ENCODE results near the gene NPY5R.

NPY5R gene

DNA sequence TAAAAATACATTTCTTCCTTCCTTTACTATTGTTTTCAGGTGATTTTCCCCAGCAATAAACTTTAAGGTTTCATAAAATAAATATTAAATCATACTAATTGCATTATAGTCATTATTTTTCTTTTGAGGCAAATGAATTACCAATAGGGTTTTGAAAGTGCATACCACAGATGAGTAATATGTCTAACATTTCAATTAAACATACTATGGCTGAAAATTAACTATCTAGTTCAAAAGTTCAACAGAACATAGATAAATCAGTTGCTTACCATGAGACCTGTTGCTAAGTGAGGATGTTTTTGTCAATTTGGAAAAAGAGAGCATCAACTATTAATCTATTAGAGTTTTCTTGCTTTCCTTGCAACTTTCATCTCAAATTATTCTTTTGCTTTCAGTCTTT is 35.0 kb downstream of the NPY5R start:
- Histone ChIP-seq H4K20me1 (ENCODE audit: insufficient read depth, low read length) (no peaks in the 10 kb centered on the region), H3K4me1 (ENCODE audit: insufficient read depth, low read length, severe bottlenecking) (no peaks in the 10 kb centered on the region), H3K36me3 (ENCODE audit: insufficient read depth, low read length) (no peaks in the 10 kb centered on the region), H3K79me2 (ENCODE audit: insufficient read depth, low read length) (no peaks in the 10 kb centered on the region), H3K9ac (ENCODE audit: low read length) (no peak overlapping the region), H3F3A (ENCODE audit: insufficient read depth, low read length) (no peaks in the 10 kb centered on the region), H3K27ac (ENCODE audit: low read depth, low read length, poor library complexity, severe bottlenecking) (no peak overlapping the region), H3K9me3 (ENCODE audit: low read length) (no peaks in the 10 kb centered on the region), H2AFZ (ENCODE audit: low read length) (no peak overlapping the region), H3K27me3 (ENCODE audit: insufficient read depth, low read length) (no peaks in the 10 kb centered on the region), H3K9me2 (ENCODE audit: low read depth, low read length) (no peaks in the 10 kb centered on the region), H3K4me2 (ENCODE audit: low read length) (no peak overlapping the region), H3K4me3 (ENCODE audit: low read depth, low read length, poor library complexity, severe bottlenecking) (no peak overlapping the region)
- TF ChIP-seq, protein P1, sequence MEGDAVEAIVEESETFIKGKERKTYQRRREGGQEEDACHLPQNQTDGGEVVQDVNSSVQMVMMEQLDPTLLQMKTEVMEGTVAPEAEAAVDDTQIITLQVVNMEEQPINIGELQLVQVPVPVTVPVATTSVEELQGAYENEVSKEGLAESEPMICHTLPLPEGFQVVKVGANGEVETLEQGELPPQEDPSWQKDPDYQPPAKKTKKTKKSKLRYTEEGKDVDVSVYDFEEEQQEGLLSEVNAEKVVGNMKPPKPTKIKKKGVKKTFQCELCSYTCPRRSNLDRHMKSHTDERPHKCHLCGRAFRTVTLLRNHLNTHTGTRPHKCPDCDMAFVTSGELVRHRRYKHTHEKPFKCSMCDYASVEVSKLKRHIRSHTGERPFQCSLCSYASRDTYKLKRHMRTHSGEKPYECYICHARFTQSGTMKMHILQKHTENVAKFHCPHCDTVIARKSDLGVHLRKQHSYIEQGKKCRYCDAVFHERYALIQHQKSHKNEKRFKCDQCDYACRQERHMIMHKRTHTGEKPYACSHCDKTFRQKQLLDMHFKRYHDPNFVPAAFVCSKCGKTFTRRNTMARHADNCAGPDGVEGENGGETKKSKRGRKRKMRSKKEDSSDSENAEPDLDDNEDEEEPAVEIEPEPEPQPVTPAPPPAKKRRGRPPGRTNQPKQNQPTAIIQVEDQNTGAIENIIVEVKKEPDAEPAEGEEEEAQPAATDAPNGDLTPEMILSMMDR (IDR thresholded peaks at IDR 0.05; ENCODE audit: low read length) = no peak
- no peak for TF ChIP-seq EZH2 (IDR thresholded peaks at IDR 0.05; ENCODE audit: borderline replicate concordance, low read length)

DNA sequence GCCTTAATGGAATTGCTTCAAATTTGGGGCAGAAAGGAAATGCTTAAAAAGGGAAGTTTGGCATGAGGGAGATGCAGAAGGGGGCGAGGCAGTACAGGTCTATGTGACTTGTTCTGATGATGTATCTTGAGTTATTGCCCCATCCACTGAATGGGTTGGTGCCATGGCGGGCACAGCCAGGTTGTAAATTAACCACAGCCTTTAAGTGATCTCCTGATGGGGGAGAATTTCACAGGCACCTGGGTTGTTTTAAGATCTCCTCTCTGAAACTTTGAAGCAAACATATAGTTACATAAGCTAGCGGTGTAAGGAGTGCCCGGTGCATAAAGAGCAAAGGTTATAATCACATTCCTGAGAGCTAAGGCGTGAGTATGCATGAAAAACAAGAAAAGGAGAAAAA is 37.0 kb downstream of the NPY5R start:
- Histone ChIP-seq H3K27me3 (ENCODE audit: insufficient read depth, low read length) (no peaks in the 10 kb centered on the region), H4K20me1 (ENCODE audit: insufficient read depth, low read length) (no peaks in the 10 kb centered on the region), H3K36me3 (ENCODE audit: insufficient read depth, low read length) (no peaks in the 10 kb centered on the region), H3K27ac (ENCODE audit: low read depth, low read length, poor library complexity, severe bottlenecking) (no peak overlapping the region), H3K4me1 (ENCODE audit: insufficient read depth, low read length, severe bottlenecking) (no peaks in the 10 kb centered on the region), H3K4me3 (ENCODE audit: low read depth, low read length, poor library complexity, severe bottlenecking) (no peak overlapping the region), H3K9ac (ENCODE audit: low read length) (no peak overlapping the region), H3K9me3 (ENCODE audit: low read length) (no peaks in the 10 kb centered on the region), H3K79me2 (ENCODE audit: insufficient read depth, low read length) (no peaks in the 10 kb centered on the region), H3F3A (ENCODE audit: insufficient read depth, low read length) (no peaks in the 10 kb centered on the region), H3K4me2 (ENCODE audit: low read length) (no peak overlapping the region), H3K9me2 (ENCODE audit: low read depth, low read length) (no peaks in the 10 kb centered on the region), H2AFZ (ENCODE audit: low read length) (no peak overlapping the region)
- no peak for TF ChIP-seq EZH2 (IDR thresholded peaks at IDR 0.05; ENCODE audit: borderline replicate concordance, low read length)
- TF ChIP-seq, protein P1 (IDR thresholded peaks at IDR 0.05; ENCODE audit: low read length) = no peak

DNA sequence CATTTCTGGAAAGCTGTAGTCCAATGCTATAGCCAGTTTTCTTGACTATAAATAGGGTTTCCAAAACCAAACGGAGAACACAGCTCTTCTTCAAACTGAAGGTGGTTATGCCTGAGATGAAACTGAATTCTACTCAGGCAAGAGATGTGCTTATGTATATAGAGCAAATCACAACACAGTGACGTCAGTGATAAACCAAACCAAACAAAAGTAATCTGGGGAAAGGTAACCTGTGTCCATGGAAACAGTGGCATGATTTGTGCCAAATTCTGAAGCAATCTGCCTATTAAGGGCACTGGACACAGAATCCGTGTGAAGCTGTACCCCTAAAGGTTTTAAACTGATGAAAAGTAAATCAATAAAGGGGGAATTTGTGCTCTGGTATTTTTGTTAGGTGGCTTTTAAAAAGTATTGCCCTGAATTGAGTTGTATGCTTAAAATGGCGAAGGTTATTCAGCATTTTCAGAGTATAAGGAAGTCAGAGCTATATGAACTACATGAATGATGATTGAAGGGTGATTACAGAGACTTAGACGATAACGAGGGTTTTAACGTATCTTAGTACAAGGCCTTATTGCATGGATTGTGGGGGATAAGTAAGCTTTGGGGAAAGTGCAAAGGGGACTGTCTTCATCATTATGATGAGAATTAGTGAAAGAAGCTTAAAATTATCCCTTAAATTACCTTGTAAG is 38.6 kb downstream of the NPY5R start:
- Histone ChIP-seq H3K4me3 (ENCODE audit: low read depth, low read length, poor library complexity, severe bottlenecking) (no peak overlapping the region), H2AFZ (ENCODE audit: low read length) (no peak overlapping the region), H3K9ac (ENCODE audit: low read length) (no peak overlapping the region), H3K4me2 (ENCODE audit: low read length) (no peak overlapping the region), H3K27me3 (ENCODE audit: insufficient read depth, low read length) (no peaks in the 10 kb centered on the region), H3K36me3 (ENCODE audit: insufficient read depth, low read length) (no peaks in the 10 kb centered on the region), H3F3A (ENCODE audit: insufficient read depth, low read length) (no peaks in the 10 kb centered on the region), H4K20me1 (ENCODE audit: insufficient read depth, low read length) (no peaks in the 10 kb centered on the region), H3K27ac (ENCODE audit: low read depth, low read length, poor library complexity, severe bottlenecking) (no peak overlapping the region), H3K4me1 (ENCODE audit: insufficient read depth, low read length, severe bottlenecking) (no peaks in the 10 kb centered on the region), H3K9me3 (ENCODE audit: low read length) (no peaks in the 10 kb centered on the region), H3K9me2 (ENCODE audit: low read depth, low read length) (no peaks in the 10 kb centered on the region), H3K79me2 (ENCODE audit: insufficient read depth, low read length) (no peaks in the 10 kb centered on the region)
- TF ChIP-seq, protein P1 (IDR thresholded peaks at IDR 0.05; ENCODE audit: low read length) = no peak
- no peak for TF ChIP-seq EZH2 (IDR thresholded peaks at IDR 0.05; ENCODE audit: borderline replicate concordance, low read length)

All from OCI-LY1 (cell line).